ENCODE measurements around the gene ANAPC16. TPM values are rescaled to one million over a fixed set of nuclear protein-coding genes. Genes with fewer than 3 reads are reported as not detected.

Gene ANAPC16
- total RNA-seq, 1 donor from 2014 or later = 105 TPM

GRCh38 chr10:72173262-72173618 is 42.6 kb upstream of the ANAPC16 start:
- no peak for TF ChIP-seq CTCF (IDR thresholded peaks at IDR 0.05; ENCODE audit: insufficient read depth, low read length, poor library complexity, severe bottlenecking)
- Histone ChIP-seq H3K4me3 (ENCODE audit: low read depth, low read length) (no peak overlapping the region), H3K27me3 (ENCODE audit: control insufficient read depth, insufficient read depth, low read length) (no peaks in the 10 kb centered on the region), H3K36me3 (ENCODE audit: control insufficient read depth, insufficient read depth, low read length) (no peaks in the 10 kb centered on the region)
- DNase-seq (ENCODE audit: low read depth) = no peak

DNA sequence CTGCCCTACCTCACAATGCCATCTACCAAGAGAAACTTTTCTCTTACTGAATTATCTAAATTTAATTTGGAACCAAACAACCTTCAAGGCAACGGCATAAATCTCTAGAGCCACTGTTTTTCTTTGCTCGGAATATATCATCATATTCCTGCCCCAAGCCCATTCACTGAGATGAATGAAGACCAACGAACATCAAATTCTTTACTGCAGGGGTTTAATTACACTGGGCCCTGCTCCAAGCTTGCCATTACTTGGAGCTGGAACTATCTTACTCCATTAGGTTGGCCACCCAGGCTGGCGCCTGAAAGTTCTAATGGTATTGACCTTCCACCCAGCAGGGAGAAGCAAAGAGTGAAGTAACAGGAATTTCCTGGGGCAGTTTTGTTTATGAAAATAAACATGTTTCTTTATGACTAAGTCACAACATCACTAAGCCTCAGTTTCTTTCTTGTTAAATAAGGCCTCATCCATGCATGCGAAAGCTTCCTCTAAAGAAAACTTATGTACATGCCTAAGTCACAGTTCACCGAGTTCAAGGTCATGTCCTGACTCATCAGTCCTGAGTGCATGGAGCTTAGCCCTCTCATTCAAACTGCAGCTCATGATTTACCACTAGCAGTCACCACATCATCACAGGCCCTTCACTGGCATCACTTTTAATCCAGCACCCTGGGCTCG is 42.1 kb upstream of the ANAPC16 start:
- no peak for TF ChIP-seq CTCF (IDR thresholded peaks at IDR 0.05; ENCODE audit: insufficient read depth, low read length, poor library complexity, severe bottlenecking)

GRCh38 chr10:72174297-72174662 is 41.5 kb upstream of the ANAPC16 start:
- no peak for TF ChIP-seq CTCF (IDR thresholded peaks at IDR 0.05; ENCODE audit: insufficient read depth, low read length, poor library complexity, severe bottlenecking)
- H3K27me3 ChIP-seq (ENCODE audit: control insufficient read depth, insufficient read depth, low read length) = no peaks in the 10 kb centered on the region
- H3K4me3 ChIP-seq (ENCODE audit: low read depth, low read length) = no peak overlapping the region
- H3K36me3 ChIP-seq (ENCODE audit: control insufficient read depth, insufficient read depth, low read length) = peaks cover 2% of the 10 kb centered on the region
- no peak for DNase-seq (ENCODE audit: low read depth)

More for the DNA sequence above, 42.1 kb upstream of the ANAPC16 start:
- H3K4me3 ChIP-seq (ENCODE audit: low read depth, low read length) = no peak overlapping the region
- no peaks in the 10 kb centered on the region for H3K36me3 ChIP-seq (ENCODE audit: control insufficient read depth, insufficient read depth, low read length)
- DNase-seq (ENCODE audit: low read depth) = no peak
- H3K27me3 ChIP-seq (ENCODE audit: control insufficient read depth, insufficient read depth, low read length) = no peaks in the 10 kb centered on the region

GRCh38 chr10:72175149-72175548 is 40.7 kb upstream of the ANAPC16 start:
- no peaks in the 10 kb centered on the region for H3K27me3 ChIP-seq (ENCODE audit: control insufficient read depth, insufficient read depth, low read length)
- no peak for TF ChIP-seq CTCF (IDR thresholded peaks at IDR 0.05; ENCODE audit: insufficient read depth, low read length, poor library complexity, severe bottlenecking)
- no peak overlapping the region for H3K4me3 ChIP-seq (ENCODE audit: low read depth, low read length)
- DNase-seq (ENCODE audit: low read depth) = no peak
- peaks cover 2% of the 10 kb centered on the region for H3K36me3 ChIP-seq (ENCODE audit: control insufficient read depth, insufficient read depth, low read length)

DNA sequence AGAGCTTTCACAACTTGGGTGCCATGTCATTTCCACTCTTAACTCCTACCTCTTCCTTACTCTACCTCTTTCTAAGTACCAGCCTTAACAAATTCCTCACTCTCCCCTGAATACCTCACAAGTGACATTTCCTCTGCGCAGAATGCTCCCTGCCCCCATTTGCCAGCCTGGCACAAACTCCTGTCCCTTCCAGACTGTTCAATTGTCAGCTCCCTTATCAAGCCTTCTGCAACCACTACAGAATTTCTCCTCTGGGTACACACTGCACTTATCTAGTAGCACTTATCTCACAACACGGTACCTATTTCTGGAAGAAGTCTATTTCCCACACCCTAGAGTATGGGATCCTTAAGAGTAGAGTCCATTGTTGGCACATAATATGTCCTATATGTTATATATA is 39.1 kb upstream of the ANAPC16 start:
- H3K36me3 ChIP-seq (ENCODE audit: control insufficient read depth, insufficient read depth, low read length) = peaks cover 2% of the 10 kb centered on the region
- no peak for TF ChIP-seq CTCF (IDR thresholded peaks at IDR 0.05; ENCODE audit: insufficient read depth, low read length, poor library complexity, severe bottlenecking)
- no peaks in the 10 kb centered on the region for H3K27me3 ChIP-seq (ENCODE audit: control insufficient read depth, insufficient read depth, low read length)
- H3K4me3 ChIP-seq (ENCODE audit: low read depth, low read length) = no peak overlapping the region
- no peak for DNase-seq (ENCODE audit: low read depth)

GRCh38 chr10:72177454-72177853 is 38.4 kb upstream of the ANAPC16 start:
- TF ChIP-seq CTCF (IDR thresholded peaks at IDR 0.05; ENCODE audit: insufficient read depth, low read length, poor library complexity, severe bottlenecking) = no peak
- peaks cover 2% of the 10 kb centered on the region for H3K36me3 ChIP-seq (ENCODE audit: control insufficient read depth, insufficient read depth, low read length)
- no peak overlapping the region for H3K4me3 ChIP-seq (ENCODE audit: low read depth, low read length)
- no peaks in the 10 kb centered on the region for H3K27me3 ChIP-seq (ENCODE audit: control insufficient read depth, insufficient read depth, low read length)
- no peak for DNase-seq (ENCODE audit: low read depth)

Data from kidney epithelial cell (primary cell).